Keratinocyte (primary cell): ENCODE results near the gene ACSL6. TPM values are rescaled to one million over a fixed set of nuclear protein-coding genes. Genes with fewer than 3 reads are reported as not detected.

Source experiments
- DNase-seq: peaks from one replicate; pipeline ENCODE4 v3.0.0-alpha.2; 2011; ENCODE audit warnings: low read depth, missing footprints, low spot score
- FAIRE-seq: peaks from 2 replicates; lab custom pipeline; 2011; peaks lifted over from hg19 to GRCh38; lab: Jason Lieb, UNC
- H2AFZ ChIP-seq: 2 replicates; pipeline ENCODE4 v1.6.0; 2012; ENCODE audit warnings: low read length, control low read depth, inconsistent platforms; ENCODE audit not compliant: control insufficient read depth
- H3K27ac ChIP-seq: 2 replicates; pipeline ENCODE4 v1.5.1; 2011; ENCODE audit warnings: low read length; ENCODE audit not compliant: control insufficient read depth, insufficient read depth
- H3K27me3 ChIP-seq: 3 replicates; pipeline ENCODE4 v1.6.0; 2011; ENCODE audit warnings: low read length; ENCODE audit not compliant: control insufficient read depth, insufficient read depth; ENCODE audit errors: extremely low read depth
- H3K36me3 ChIP-seq, 2 experiments: 2 replicates in 1 of 2; 3 replicates in 1 of 2; pipeline ENCODE4 v1.5.1; 2011; ENCODE audit warnings: low read length in 2 of 2, mild to moderate bottlenecking in 1 of 2; ENCODE audit not compliant: control insufficient read depth in 2 of 2, insufficient read depth in 2 of 2; ENCODE audit errors: extremely low read depth in 1 of 2
- H3K4me1 ChIP-seq: 3 replicates; pipeline ENCODE4 v1.5.1; 2011; ENCODE audit warnings: low read length; ENCODE audit not compliant: control insufficient read depth, insufficient read depth; ENCODE audit errors: extremely low read depth
- H3K4me2 ChIP-seq: 3 replicates; pipeline ENCODE4 v1.6.0; 2011; ENCODE audit warnings: low read depth, low read length; ENCODE audit not compliant: control insufficient read depth, insufficient read depth; ENCODE audit errors: extremely low read depth
- H3K4me3 ChIP-seq, 3 experiments: fragments of 200-600 bp in 1 of 3; sonication (generic) in 1 of 3; 2 replicates in 2 of 3; 3 replicates in 1 of 3; pipeline ENCODE4 v1.5.1; 2011 to 2016; ENCODE audit warnings: low read length in 3 of 3, mild to moderate bottlenecking in 3 of 3, control low read depth in 2 of 3, inconsistent platforms in 1 of 3, low read depth in 1 of 3, mixed read lengths in 1 of 3, mixed run types in 1 of 3, moderate library complexity in 1 of 3; ENCODE audit not compliant: control insufficient read depth in 2 of 3, insufficient read depth in 2 of 3; ENCODE audit errors: extremely low read depth in 1 of 3
- H3K79me2 ChIP-seq: 2 replicates; pipeline ENCODE4 v1.6.0; 2012; ENCODE audit warnings: low read length; ENCODE audit not compliant: control insufficient read depth, insufficient read depth
- H3K9ac ChIP-seq: 3 replicates; pipeline ENCODE4 v1.6.0; 2011; ENCODE audit warnings: low read length; ENCODE audit not compliant: control insufficient read depth, insufficient read depth; ENCODE audit errors: extremely low read depth
- H3K9me1 ChIP-seq: 3 replicates; pipeline ENCODE4 v1.6.0; 2011; ENCODE audit warnings: low read length; ENCODE audit not compliant: control insufficient read depth, insufficient read depth; ENCODE audit errors: extremely low read depth
- H3K9me3 ChIP-seq: 2 replicates; pipeline ENCODE4 v1.5.1; 2012; ENCODE audit warnings: low read depth, low read length; ENCODE audit not compliant: control insufficient read depth
- H4K20me1 ChIP-seq: 3 replicates; pipeline ENCODE4 v1.6.0; 2011; ENCODE audit warnings: low read length; ENCODE audit not compliant: control insufficient read depth, insufficient read depth; ENCODE audit errors: extremely low read depth
- CTCF ChIP-seq, 3 experiments: IDR thresholded peaks in 1 of 3; conservative IDR thresholded peaks in 1 of 3; optimal IDR thresholded peaks in 1 of 3; 2 replicates in 2 of 3; 3 replicates in 1 of 3; pipeline versions ENCODE3 to v1.5.1; 2011; ENCODE audit warnings: low read length in 3 of 3, mild to moderate bottlenecking in 3 of 3, moderate library complexity in 2 of 3, control low read depth in 1 of 3, inconsistent platforms in 1 of 3; ENCODE audit not compliant: insufficient read depth in 2 of 3; ENCODE audit errors: extremely low read depth in 1 of 3
- EZH2 ChIP-seq: IDR thresholded peaks from one replicate; pipeline ENCODE4 v1.6.1; 2012; ENCODE audit warnings: inconsistent platforms, mild to moderate bottlenecking, low read length, moderate library complexity
- dilution Hi-C: fragments of 300-500 bp; cut with MboI; formaldehyde crosslinking; loops from one replicate; pipeline ENCODE4 v1.7.0; 2020; ENCODE audit warnings: low sequenced_read_pairs; ENCODE audit not compliant: extremely low pct_ligation_motif_present
- polyA plus RNA-seq, 5 experiments: library from polyadenylated mRNA; depleted of rRNA in 3 of 5; stranded (reverse) in 3 of 5; stranded (forward) in 1 of 5; unstranded in 1 of 5; fragments of >200 nt; gene quantifications; 1 replicate in 1 of 5; 2 replicates in 3 of 5; 3 replicates in 1 of 5; pipeline versions ENCODE4 v1.2.1 to v1.2.3, GENCODE V29; 2011 to 2012; ENCODE audit warnings: missing spikeins in 2 of 5, low read depth in 1 of 5, low replicate concordance in 1 of 5

Gene ACSL6
- polyA plus RNA-seq, 1 donor (not counting 4 experiments of a cell fraction or from before 2014, with no cell fraction given): 0.18 TPM

GRCh38 chr5:131959906-131960305 lies 51.6 kb downstream of the ACSL6 start:
- no peaks in the 10 kb centered on the region for H3K79me2 ChIP-seq
- no peak overlapping the region for H3K4me3 ChIP-seq
- no peaks in the 10 kb centered on the region for H3K9me3 ChIP-seq
- peaks cover 2% of the 10 kb centered on the region for H3K27me3 ChIP-seq
- no peak overlapping the region for H2AFZ ChIP-seq
- H3K4me1 ChIP-seq: no peaks in the 10 kb centered on the region
- H3K9me1 ChIP-seq: no peaks in the 10 kb centered on the region
- H3K4me2 ChIP-seq: no peak overlapping the region
- dilution Hi-C loops: no loop called here
- H4K20me1 ChIP-seq: no peaks in the 10 kb centered on the region
- TF ChIP-seq CTCF (optimal IDR thresholded peaks at IDR 0.05 in 1 of 3, IDR thresholded peaks at IDR 0.05 in 1 of 3, conservative IDR thresholded peaks at IDR 0.05 in 1 of 3; ENCODE audit: extremely low read depth in 1 of 3, insufficient read depth in 2 of 3, low read length in 3 of 3): no peak
- TF ChIP-seq EZH2: no peak
- H3K9ac ChIP-seq: no peak overlapping the region
- H3K27ac ChIP-seq: no peak overlapping the region
- H3K36me3 ChIP-seq: no peaks in the 10 kb centered on the region
- FAIRE-seq (no peak), DNase-seq (no peak)

- Histone ChIP-seq H2AFZ (no peak overlapping the region), H3K9me3 (no peaks in the 10 kb centered on the region), H3K9me1 (no peaks in the 10 kb centered on the region), H3K36me3 (no peaks in the 10 kb centered on the region), H3K79me2 (no peaks in the 10 kb centered on the region), H3K4me3 (no peak overlapping the region), H3K4me1 (no peaks in the 10 kb centered on the region), H3K4me2 (no peak overlapping the region), H3K27me3 (peaks cover 2% of the 10 kb centered on the region), H3K9ac (no peak overlapping the region), H3K27ac (no peak overlapping the region), H4K20me1 (no peaks in the 10 kb centered on the region)
- DNase-seq: no peak
- no peak for FAIRE-seq
- TF ChIP-seq EZH2 (no peak), CTCF (optimal IDR thresholded peaks at IDR 0.05 in 1 of 3, IDR thresholded peaks at IDR 0.05 in 1 of 3, conservative IDR thresholded peaks at IDR 0.05 in 1 of 3; ENCODE audit: extremely low read depth in 1 of 3, insufficient read depth in 2 of 3, low read length in 3 of 3) (no peak)
- dilution Hi-C loops: no loop called here
Observed at GRCh38 chr5:131959136-131959535, 52.3 kb downstream of the ACSL6 start.
